Keratinocyte (primary cell): ENCODE results near the gene PTER. TPM values are rescaled to one million over a fixed set of nuclear protein-coding genes. Genes with fewer than 3 reads are reported as not detected.

Experiments used
- DNase-seq: peaks from one replicate; pipeline ENCODE4 v3.0.0-alpha.2; 2011; ENCODE audit warnings: low read depth, missing footprints, low spot score
- FAIRE-seq: peaks from 2 replicates; lab custom pipeline; 2011; peaks lifted over from hg19 to GRCh38; lab: Jason Lieb, UNC
- H2AFZ ChIP-seq: 2 replicates; pipeline ENCODE4 v1.6.0; 2012; ENCODE audit warnings: low read length, control low read depth, inconsistent platforms; ENCODE audit not compliant: control insufficient read depth
- H3K27ac ChIP-seq: 2 replicates; pipeline ENCODE4 v1.5.1; 2011; ENCODE audit warnings: low read length; ENCODE audit not compliant: control insufficient read depth, insufficient read depth
- H3K27me3 ChIP-seq: 3 replicates; pipeline ENCODE4 v1.6.0; 2011; ENCODE audit warnings: low read length; ENCODE audit not compliant: control insufficient read depth, insufficient read depth; ENCODE audit errors: extremely low read depth
- H3K36me3 ChIP-seq, 2 experiments: 2 replicates in 1 of 2; 3 replicates in 1 of 2; pipeline ENCODE4 v1.5.1; 2011; ENCODE audit warnings: low read length in 2 of 2, mild to moderate bottlenecking in 1 of 2; ENCODE audit not compliant: control insufficient read depth in 2 of 2, insufficient read depth in 2 of 2; ENCODE audit errors: extremely low read depth in 1 of 2
- H3K4me1 ChIP-seq: 3 replicates; pipeline ENCODE4 v1.5.1; 2011; ENCODE audit warnings: low read length; ENCODE audit not compliant: control insufficient read depth, insufficient read depth; ENCODE audit errors: extremely low read depth
- H3K4me2 ChIP-seq: 3 replicates; pipeline ENCODE4 v1.6.0; 2011; ENCODE audit warnings: low read depth, low read length; ENCODE audit not compliant: control insufficient read depth, insufficient read depth; ENCODE audit errors: extremely low read depth
- H3K4me3 ChIP-seq, 3 experiments: fragments of 200-600 bp in 1 of 3; sonication (generic) in 1 of 3; 2 replicates in 2 of 3; 3 replicates in 1 of 3; pipeline ENCODE4 v1.5.1; 2011 to 2016; ENCODE audit warnings: low read length in 3 of 3, mild to moderate bottlenecking in 3 of 3, control low read depth in 2 of 3, inconsistent platforms in 1 of 3, low read depth in 1 of 3, mixed read lengths in 1 of 3, mixed run types in 1 of 3, moderate library complexity in 1 of 3; ENCODE audit not compliant: control insufficient read depth in 2 of 3, insufficient read depth in 2 of 3; ENCODE audit errors: extremely low read depth in 1 of 3
- H3K79me2 ChIP-seq: 2 replicates; pipeline ENCODE4 v1.6.0; 2012; ENCODE audit warnings: low read length; ENCODE audit not compliant: control insufficient read depth, insufficient read depth
- H3K9ac ChIP-seq: 3 replicates; pipeline ENCODE4 v1.6.0; 2011; ENCODE audit warnings: low read length; ENCODE audit not compliant: control insufficient read depth, insufficient read depth; ENCODE audit errors: extremely low read depth
- H3K9me1 ChIP-seq: 3 replicates; pipeline ENCODE4 v1.6.0; 2011; ENCODE audit warnings: low read length; ENCODE audit not compliant: control insufficient read depth, insufficient read depth; ENCODE audit errors: extremely low read depth
- H3K9me3 ChIP-seq: 2 replicates; pipeline ENCODE4 v1.5.1; 2012; ENCODE audit warnings: low read depth, low read length; ENCODE audit not compliant: control insufficient read depth
- H4K20me1 ChIP-seq: 3 replicates; pipeline ENCODE4 v1.6.0; 2011; ENCODE audit warnings: low read length; ENCODE audit not compliant: control insufficient read depth, insufficient read depth; ENCODE audit errors: extremely low read depth
- EZH2 ChIP-seq: IDR thresholded peaks from one replicate; pipeline ENCODE4 v1.6.1; 2012; ENCODE audit warnings: inconsistent platforms, mild to moderate bottlenecking, low read length, moderate library complexity
- dilution Hi-C: fragments of 300-500 bp; cut with MboI; formaldehyde crosslinking; loops from one replicate; pipeline ENCODE4 v1.7.0; 2020; ENCODE audit warnings: low sequenced_read_pairs; ENCODE audit not compliant: extremely low pct_ligation_motif_present
- polyA plus RNA-seq, 5 experiments: library from polyadenylated mRNA; depleted of rRNA in 3 of 5; stranded (reverse) in 3 of 5; stranded (forward) in 1 of 5; unstranded in 1 of 5; fragments of >200 nt; gene quantifications; 1 replicate in 1 of 5; 2 replicates in 3 of 5; 3 replicates in 1 of 5; pipeline versions ENCODE4 v1.2.1 to v1.2.3, GENCODE V29; 2011 to 2012; ENCODE audit warnings: missing spikeins in 2 of 5, low read depth in 1 of 5, low replicate concordance in 1 of 5
- TF ChIP-seq, protein P1 (sequence below), 3 experiments: IDR thresholded peaks in 1 of 3; conservative IDR thresholded peaks in 1 of 3; optimal IDR thresholded peaks in 1 of 3; 2 replicates in 2 of 3; 3 replicates in 1 of 3; pipeline versions ENCODE3 to v1.5.1; 2011; ENCODE audit warnings: low read length in 3 of 3, mild to moderate bottlenecking in 3 of 3, moderate library complexity in 2 of 3, control low read depth in 1 of 3, inconsistent platforms in 1 of 3; ENCODE audit not compliant: insufficient read depth in 2 of 3; ENCODE audit errors: extremely low read depth in 1 of 3

PTER gene
- polyA plus RNA-seq, 1 donor (not counting 4 experiments of a cell fraction or from before 2014, with no cell fraction given): 10.1 TPM

DNA sequence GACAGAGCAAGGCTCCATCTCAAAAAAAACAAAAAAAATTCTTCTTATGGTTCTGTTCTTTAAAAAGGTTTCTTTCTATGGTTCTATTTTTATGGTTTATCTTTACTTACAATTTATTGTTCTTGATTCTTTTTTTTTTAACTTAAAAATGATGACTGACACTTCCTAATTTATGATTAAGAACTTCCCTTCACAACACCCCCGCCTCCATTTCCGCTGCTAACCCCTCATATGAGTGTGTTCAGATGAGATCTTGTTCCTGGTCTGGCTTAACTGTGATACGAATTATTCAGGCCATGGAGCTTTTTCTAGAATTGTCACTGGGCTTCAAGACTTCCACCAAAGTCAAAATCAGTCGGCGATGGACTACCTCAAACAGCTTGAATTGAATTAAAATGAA is 33.9 kb downstream of the PTER start:
- Histone ChIP-seq H3K4me3 (no peak overlapping the region), H3K9ac (no peak overlapping the region), H3K9me1 (no peaks in the 10 kb centered on the region), H3K79me2 (no peaks in the 10 kb centered on the region), H3K9me3 (no peaks in the 10 kb centered on the region), H4K20me1 (no peaks in the 10 kb centered on the region), H3K27ac (no peak overlapping the region), H3K4me1 (no peaks in the 10 kb centered on the region), H3K27me3 (no peaks in the 10 kb centered on the region), H3K4me2 (no peak overlapping the region), H3K36me3 (no peaks in the 10 kb centered on the region), H2AFZ (no peak overlapping the region)
- no peak for TF ChIP-seq EZH2
- FAIRE-seq: no peak
- no peak for DNase-seq
- dilution Hi-C loops: no loop called here

- no peak overlapping the region for H3K27ac ChIP-seq
- H3K4me1 ChIP-seq: no peaks in the 10 kb centered on the region
- no peaks in the 10 kb centered on the region for H4K20me1 ChIP-seq
- TF ChIP-seq, protein P1, sequence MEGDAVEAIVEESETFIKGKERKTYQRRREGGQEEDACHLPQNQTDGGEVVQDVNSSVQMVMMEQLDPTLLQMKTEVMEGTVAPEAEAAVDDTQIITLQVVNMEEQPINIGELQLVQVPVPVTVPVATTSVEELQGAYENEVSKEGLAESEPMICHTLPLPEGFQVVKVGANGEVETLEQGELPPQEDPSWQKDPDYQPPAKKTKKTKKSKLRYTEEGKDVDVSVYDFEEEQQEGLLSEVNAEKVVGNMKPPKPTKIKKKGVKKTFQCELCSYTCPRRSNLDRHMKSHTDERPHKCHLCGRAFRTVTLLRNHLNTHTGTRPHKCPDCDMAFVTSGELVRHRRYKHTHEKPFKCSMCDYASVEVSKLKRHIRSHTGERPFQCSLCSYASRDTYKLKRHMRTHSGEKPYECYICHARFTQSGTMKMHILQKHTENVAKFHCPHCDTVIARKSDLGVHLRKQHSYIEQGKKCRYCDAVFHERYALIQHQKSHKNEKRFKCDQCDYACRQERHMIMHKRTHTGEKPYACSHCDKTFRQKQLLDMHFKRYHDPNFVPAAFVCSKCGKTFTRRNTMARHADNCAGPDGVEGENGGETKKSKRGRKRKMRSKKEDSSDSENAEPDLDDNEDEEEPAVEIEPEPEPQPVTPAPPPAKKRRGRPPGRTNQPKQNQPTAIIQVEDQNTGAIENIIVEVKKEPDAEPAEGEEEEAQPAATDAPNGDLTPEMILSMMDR (optimal IDR thresholded peaks at IDR 0.05 in 1 of 3, IDR thresholded peaks at IDR 0.05 in 1 of 3, conservative IDR thresholded peaks at IDR 0.05 in 1 of 3; ENCODE audit: extremely low read depth in 1 of 3, insufficient read depth in 2 of 3, low read length in 3 of 3): no peak
- TF ChIP-seq EZH2: no peak
- DNase-seq: no peak
- no peak overlapping the region for H3K4me2 ChIP-seq
- H3K9me3 ChIP-seq: no peaks in the 10 kb centered on the region
- no peaks in the 10 kb centered on the region for H3K27me3 ChIP-seq
- no peak overlapping the region for H2AFZ ChIP-seq
- no peak for FAIRE-seq
- H3K4me3 ChIP-seq: no peak overlapping the region
- H3K36me3 ChIP-seq: no peaks in the 10 kb centered on the region
- H3K9ac ChIP-seq: no peak overlapping the region
- no peaks in the 10 kb centered on the region for H3K79me2 ChIP-seq
- dilution Hi-C loops: no loop called here
- no peaks in the 10 kb centered on the region for H3K9me1 ChIP-seq
These were observed 36.0 kb downstream of the PTER start for GRCh38 chr10:16472828-16473227.

- Histone ChIP-seq H3K79me2 (no peaks in the 10 kb centered on the region), H3K4me1 (no peaks in the 10 kb centered on the region), H3K27ac (no peak overlapping the region), H3K9ac (no peak overlapping the region), H3K4me3 (no peak overlapping the region), H2AFZ (no peak overlapping the region), H3K4me2 (no peak overlapping the region), H3K27me3 (no peaks in the 10 kb centered on the region), H4K20me1 (no peaks in the 10 kb centered on the region), H3K9me1 (no peaks in the 10 kb centered on the region), H3K36me3 (no peaks in the 10 kb centered on the region), H3K9me3 (no peaks in the 10 kb centered on the region)
- TF ChIP-seq, protein P1 (optimal IDR thresholded peaks at IDR 0.05 in 1 of 3, IDR thresholded peaks at IDR 0.05 in 1 of 3, conservative IDR thresholded peaks at IDR 0.05 in 1 of 3; ENCODE audit: extremely low read depth in 1 of 3, insufficient read depth in 2 of 3, low read length in 3 of 3): no peak
- no peak for TF ChIP-seq EZH2
- FAIRE-seq (no peak), DNase-seq (no peak)
- dilution Hi-C loops: no loop called here
These were observed 40.9 kb downstream of the PTER start for GRCh38 chr10:16477757-16478156.
